ENCODE data around the gene SCGN. TPM values are rescaled to one million over a fixed set of nuclear protein-coding genes. Genes with fewer than 3 reads are reported as not detected.
A peak's percentile ranks its signal among the peaks of the same experiment; 100 is the strongest.

Gene SCGN
- total and polyA plus RNA-seq, 9 of the 15 experiments (the other 6 are each of a cell fraction or from before 2014, with no cell fraction given), result not detected

DNA sequence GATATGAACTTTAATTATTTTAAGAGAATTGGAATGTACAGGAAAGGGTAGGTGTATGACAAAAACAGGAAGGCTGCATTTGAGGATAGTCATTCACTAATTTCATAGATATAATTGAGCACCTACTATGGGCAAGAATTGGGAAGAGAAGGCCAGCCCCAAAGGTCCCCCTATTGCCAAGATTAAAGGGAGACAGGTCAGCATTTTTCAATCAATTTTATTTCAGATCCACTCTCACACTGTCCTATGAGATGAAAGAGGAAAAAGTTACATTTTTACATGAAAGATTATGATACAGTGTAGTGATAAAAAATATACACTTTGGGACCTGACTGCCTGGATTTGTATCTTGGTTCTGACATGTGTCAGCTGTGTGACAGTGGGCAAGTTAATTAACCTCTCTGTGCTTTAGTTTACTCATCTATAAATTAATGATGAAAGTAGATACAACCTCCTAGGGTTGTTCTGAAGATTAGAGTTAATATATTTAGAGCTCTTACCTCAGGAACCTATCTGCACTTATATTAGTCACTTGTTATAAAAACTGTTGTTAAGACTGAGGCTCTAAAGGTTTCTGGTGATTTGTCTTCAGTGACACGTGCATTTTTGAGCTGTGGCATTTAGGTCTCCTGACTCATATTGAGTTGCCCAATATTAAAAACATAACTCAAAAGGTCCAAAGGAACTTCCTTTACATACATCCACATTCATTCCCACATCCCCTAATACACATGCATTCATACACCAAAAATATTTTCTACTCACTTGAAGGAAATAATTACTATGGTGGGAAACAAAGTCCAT, 45.7 kb downstream of the SCGN start:
- CTCF ChIA-PET (ENCODE audit: low intra/inter-chr PET ratio), result no interaction called here
- TF ChIP-seq, protein P1, sequence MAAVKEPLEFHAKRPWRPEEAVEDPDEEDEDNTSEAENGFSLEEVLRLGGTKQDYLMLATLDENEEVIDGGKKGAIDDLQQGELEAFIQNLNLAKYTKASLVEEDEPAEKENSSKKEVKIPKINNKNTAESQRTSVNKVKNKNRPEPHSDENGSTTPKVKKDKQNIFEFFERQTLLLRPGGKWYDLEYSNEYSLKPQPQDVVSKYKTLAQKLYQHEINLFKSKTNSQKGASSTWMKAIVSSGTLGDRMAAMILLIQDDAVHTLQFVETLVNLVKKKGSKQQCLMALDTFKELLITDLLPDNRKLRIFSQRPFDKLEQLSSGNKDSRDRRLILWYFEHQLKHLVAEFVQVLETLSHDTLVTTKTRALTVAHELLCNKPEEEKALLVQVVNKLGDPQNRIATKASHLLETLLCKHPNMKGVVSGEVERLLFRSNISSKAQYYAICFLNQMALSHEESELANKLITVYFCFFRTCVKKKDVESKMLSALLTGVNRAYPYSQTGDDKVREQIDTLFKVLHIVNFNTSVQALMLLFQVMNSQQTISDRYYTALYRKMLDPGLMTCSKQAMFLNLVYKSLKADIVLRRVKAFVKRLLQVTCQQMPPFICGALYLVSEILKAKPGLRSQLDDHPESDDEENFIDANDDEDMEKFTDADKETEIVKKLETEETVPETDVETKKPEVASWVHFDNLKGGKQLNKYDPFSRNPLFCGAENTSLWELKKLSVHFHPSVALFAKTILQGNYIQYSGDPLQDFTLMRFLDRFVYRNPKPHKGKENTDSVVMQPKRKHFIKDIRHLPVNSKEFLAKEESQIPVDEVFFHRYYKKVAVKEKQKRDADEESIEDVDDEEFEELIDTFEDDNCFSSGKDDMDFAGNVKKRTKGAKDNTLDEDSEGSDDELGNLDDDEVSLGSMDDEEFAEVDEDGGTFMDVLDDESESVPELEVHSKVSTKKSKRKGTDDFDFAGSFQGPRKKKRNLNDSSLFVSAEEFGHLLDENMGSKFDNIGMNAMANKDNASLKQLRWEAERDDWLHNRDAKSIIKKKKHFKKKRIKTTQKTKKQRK (IDR thresholded peaks at IDR 0.05; ENCODE audit: borderline replicate concordance, low read depth, low read length), result no peak
- no peak for TF ChIP-seq ZNF644 (tag; IDR thresholded peaks at IDR 0.05; ENCODE audit: low read depth)
- TF ChIP-seq, protein P2, sequence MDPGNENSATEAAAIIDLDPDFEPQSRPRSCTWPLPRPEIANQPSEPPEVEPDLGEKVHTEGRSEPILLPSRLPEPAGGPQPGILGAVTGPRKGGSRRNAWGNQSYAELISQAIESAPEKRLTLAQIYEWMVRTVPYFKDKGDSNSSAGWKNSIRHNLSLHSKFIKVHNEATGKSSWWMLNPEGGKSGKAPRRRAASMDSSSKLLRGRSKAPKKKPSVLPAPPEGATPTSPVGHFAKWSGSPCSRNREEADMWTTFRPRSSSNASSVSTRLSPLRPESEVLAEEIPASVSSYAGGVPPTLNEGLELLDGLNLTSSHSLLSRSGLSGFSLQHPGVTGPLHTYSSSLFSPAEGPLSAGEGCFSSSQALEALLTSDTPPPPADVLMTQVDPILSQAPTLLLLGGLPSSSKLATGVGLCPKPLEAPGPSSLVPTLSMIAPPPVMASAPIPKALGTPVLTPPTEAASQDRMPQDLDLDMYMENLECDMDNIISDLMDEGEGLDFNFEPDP (CRISPR knock-in tag; IDR thresholded peaks at IDR 0.05), result no peak
- no peak for TF ChIP-seq OTX1 (CRISPR knock-in tag; IDR thresholded peaks at IDR 0.05)
- peak; percentile 22; the same call in 1 of the 2 replicates for TF ChIP-seq MAFF (IDR thresholded peaks at IDR 0.05; ENCODE audit: low read length)
- no peak for TF ChIP-seq BACH1 (tag; IDR thresholded peaks at IDR 0.05)
- TF ChIP-seq TAF15 (IDR thresholded peaks at IDR 0.05; ENCODE audit: low read depth, low read length), result no peak
- TF ChIP-seq SP2 (IDR thresholded peaks at IDR 0.05; ENCODE audit: extremely low read depth, low read depth, low read length, poor library complexity, severe bottlenecking), result no peak
- no peak for TF ChIP-seq MECOM (CRISPR knock-in tag; IDR thresholded peaks at IDR 0.05)
- no peak for TF ChIP-seq CBX3 (IDR thresholded peaks at IDR 0.05; ENCODE audit: borderline replicate concordance in 1 of 2, low read length in 2 of 2)
- no peak for TF ChIP-seq CBFB (CRISPR knock-in tag; IDR thresholded peaks at IDR 0.05)
- no peak for TF ChIP-seq ZNF124 (CRISPR knock-in tag; IDR thresholded peaks at IDR 0.05)
- 0 out of 2 replicates have a peak, but pooled peaks have one; percentile 32 for TF ChIP-seq C11orf30 (IDR thresholded peaks at IDR 0.05; ENCODE audit: low read depth)
- TF ChIP-seq ZNF316 (IDR thresholded peaks at IDR 0.05), result peak; percentile 55
- TF ChIP-seq, protein P3, sequence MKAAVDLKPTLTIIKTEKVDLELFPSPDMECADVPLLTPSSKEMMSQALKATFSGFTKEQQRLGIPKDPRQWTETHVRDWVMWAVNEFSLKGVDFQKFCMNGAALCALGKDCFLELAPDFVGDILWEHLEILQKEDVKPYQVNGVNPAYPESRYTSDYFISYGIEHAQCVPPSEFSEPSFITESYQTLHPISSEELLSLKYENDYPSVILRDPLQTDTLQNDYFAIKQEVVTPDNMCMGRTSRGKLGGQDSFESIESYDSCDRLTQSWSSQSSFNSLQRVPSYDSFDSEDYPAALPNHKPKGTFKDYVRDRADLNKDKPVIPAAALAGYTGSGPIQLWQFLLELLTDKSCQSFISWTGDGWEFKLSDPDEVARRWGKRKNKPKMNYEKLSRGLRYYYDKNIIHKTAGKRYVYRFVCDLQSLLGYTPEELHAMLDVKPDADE (conservative IDR thresholded peaks at IDR 0.05; ENCODE audit: control insufficient read depth, low read depth, low read length), result no peak
- no peak for TF ChIP-seq SIX5 (IDR thresholded peaks at IDR 0.05; ENCODE audit: borderline replicate concordance in 1 of 2, insufficient read depth in 1 of 2, low read depth in 1 of 2, low read length in 2 of 2)

More for the DNA sequence above, 45.7 kb downstream of the SCGN start:
- FAIRE-seq (no peak), DNase-seq (ENCODE audit: extremely low read depth in 1 of 4, low spot score in 3 of 4) (no peak), ATAC-seq (no peak)
- no peaks in the 10 kb centered on the region for H4K20me1 ChIP-seq (replicated peaks; ENCODE audit: control insufficient read depth, insufficient read depth, low read length)
- no peak overlapping the region for H3K4me3 ChIP-seq
- H3K9ac ChIP-seq (ENCODE audit: insufficient read depth in 1 of 2, low read depth in 2 of 2, low read length in 2 of 2), result no peak overlapping the region
- no peaks in the 10 kb centered on the region for H3K9me3 ChIP-seq (replicated peaks; ENCODE audit: control insufficient read depth, insufficient read depth, low read depth, low read length)
- no peak overlapping the region for H2AFZ ChIP-seq (ENCODE audit: low read depth, low read length)
- H3K9me1 ChIP-seq (ENCODE audit: control insufficient read depth, insufficient read depth, low read length), result no peaks in the 10 kb centered on the region
- WGBS (ENCODE audit: insufficient coverage, low coverage, missing lambda C conversion rate), result 5% methylated on average over 1 of the region's 1 CpG
- H3K36me3 ChIP-seq (ENCODE audit: control insufficient read depth, insufficient read depth, low read length), result no peaks in the 10 kb centered on the region
- no peak overlapping the region for H3K27ac ChIP-seq (ENCODE audit: extremely low read depth, low read depth, low read length)
- intact Hi-C loops (cut with micrococcal nuclease), result no loop called here
- H3K4me1 ChIP-seq (replicated peaks in 1 of 2; ENCODE audit: control insufficient read depth in 2 of 2, insufficient read depth in 2 of 2, low read length in 2 of 2), result peaks cover 0 to 7% of the 10 kb centered on the region in 2 experiments; a peak in 2 of 5 replicates
- in situ Hi-C loops (cut with MboI), result no loop called here
- no peaks in the 10 kb centered on the region for H3K79me2 ChIP-seq (ENCODE audit: control insufficient read depth, insufficient read depth, low read length)
- no peak overlapping the region for H3K4me2 ChIP-seq (ENCODE audit: insufficient read depth, low read length)
- BruUV-seq (replicated peaks), result no TSS peak
- POLR2A ChIA-PET, result no interaction called here
- H3K27me3 ChIP-seq (ENCODE audit: control insufficient read depth in 2 of 2, insufficient read depth in 2 of 2, low read length in 2 of 2), result no peaks in the 10 kb centered on the region

Data from K562 (cell line).